Measurements from ENCODE around the gene CYTH1.

Gene CYTH1

DNA sequence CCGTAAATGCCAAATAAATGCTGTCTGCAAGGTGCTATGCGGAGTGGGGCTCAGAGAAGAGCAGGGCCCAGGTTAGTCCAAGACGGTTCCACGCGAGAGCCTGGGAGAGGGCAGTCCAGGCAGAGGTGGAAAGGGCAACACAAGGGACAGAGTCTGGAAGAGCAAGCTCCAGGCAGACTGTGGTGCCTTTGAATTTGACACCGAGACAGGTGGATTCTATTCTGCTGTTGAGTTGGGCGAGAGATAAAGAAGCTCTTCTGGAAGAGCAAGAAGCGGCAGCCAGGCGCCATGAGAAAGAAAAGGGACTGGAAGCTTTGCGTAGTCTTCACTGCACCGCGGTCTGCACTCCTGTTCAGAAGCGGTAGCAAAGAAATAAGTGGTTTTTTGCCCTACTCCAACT lies 55.6 kb downstream of the CYTH1 start:
- Histone ChIP-seq H3K36me3 (ENCODE audit: control insufficient read depth in 2 of 2, insufficient read depth in 1 of 2, low read length in 2 of 2) (no peaks in the 10 kb centered on the region), H3K4me1 (ENCODE audit: control insufficient read depth, insufficient read depth, low read length) (peaks cover 25% of the 10 kb centered on the region), H3K9me3 (ENCODE audit: control insufficient read depth, insufficient read depth, low read depth, low read length) (no peaks in the 10 kb centered on the region), H3K4me3 (ENCODE audit: low read depth, low read length) (no peak overlapping the region), H3K27ac (ENCODE audit: extremely low read depth, low read depth, low read length) (no peak overlapping the region)
- ChIA-PET POLR2A (interaction anchor here (1.0 kb wide), 1 partner anchor 10 kb away, joined by 5 read pairs; no protein-coding TSS in a partner anchor), CTCF (interaction anchor here (1.3 to 1.8 kb wide), 3 partner anchors 8 to 18 kb away, joined by 4 to 9 read pairs (median 4); no protein-coding TSS in a partner anchor)
- TF ChIP-seq OSR2 (tag by site-specific recombination; IDR thresholded peaks at IDR 0.05) (peak; percentile 32; the same call in 1 of the 2 replicates), ZNF324 (tag by site-specific recombination; IDR thresholded peaks at IDR 0.05) (no peak)
- TF ChIP-seq, protein P1, sequence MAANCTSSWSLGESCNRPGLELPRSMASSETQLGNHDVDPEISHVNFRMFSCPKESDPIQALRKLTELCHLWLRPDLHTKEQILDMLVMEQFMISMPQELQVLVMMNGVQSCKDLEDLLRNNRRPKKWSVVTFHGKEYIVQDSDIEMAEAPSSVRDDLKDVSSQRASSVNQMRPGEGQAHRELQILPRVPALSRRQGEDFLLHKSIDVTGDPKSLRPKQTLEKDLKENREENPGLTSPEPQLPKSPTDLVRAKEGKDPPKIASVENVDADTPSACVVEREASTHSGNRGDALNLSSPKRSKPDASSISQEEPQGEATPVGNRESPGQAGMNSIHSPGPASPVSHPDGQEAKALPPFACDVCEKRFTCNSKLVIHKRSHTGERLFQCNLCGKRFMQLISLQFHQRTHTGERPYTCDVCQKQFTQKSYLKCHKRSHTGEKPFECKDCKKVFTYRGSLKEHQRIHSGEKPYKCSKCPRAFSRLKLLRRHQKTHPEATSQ (tag by site-specific recombination; IDR thresholded peaks at IDR 0.05): no peak

DNA sequence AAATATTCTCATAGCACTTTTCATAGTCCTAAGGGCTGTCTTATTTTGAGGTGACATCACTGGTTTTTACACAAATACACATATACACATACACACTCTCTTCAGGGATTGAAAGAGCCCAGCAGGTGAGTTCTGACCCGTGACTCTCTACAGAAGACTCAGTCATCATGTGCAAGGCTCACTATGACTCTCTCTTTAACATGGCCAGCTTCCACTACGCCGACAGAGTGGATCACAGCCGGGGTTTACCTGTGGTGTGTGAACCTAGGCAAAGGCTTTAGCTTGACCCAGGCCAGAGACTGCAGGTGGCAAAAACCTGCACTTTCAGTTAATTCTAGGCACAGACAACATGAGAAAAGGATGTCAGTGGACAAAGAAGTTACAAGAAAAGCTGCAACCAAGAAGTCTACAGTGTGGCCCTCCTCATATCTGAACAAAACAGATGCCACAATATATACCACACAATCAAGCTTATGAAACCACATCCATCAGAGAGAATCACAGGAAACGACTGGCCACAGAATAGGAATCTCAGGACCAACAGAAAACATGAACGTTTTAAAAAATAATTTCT lies 56.5 kb downstream of the CYTH1 start:
- CTCF ChIA-PET: interaction anchor here (0.6 to 1.8 kb wide), 8 partner anchors 9 to 311 kb away, joined by 3 to 9 read pairs (median 4); partner anchors contain the start of gene LGALS3BP
- H3K4me1 ChIP-seq (ENCODE audit: control insufficient read depth, insufficient read depth, low read length): peaks cover 25% of the 10 kb centered on the region
- H3K36me3 ChIP-seq (ENCODE audit: control insufficient read depth in 2 of 2, insufficient read depth in 1 of 2, low read length in 2 of 2): no peaks in the 10 kb centered on the region
- no peak for TF ChIP-seq ZNF792 (tag by site-specific recombination; IDR thresholded peaks at IDR 0.05)
- TF ChIP-seq, protein P2, sequence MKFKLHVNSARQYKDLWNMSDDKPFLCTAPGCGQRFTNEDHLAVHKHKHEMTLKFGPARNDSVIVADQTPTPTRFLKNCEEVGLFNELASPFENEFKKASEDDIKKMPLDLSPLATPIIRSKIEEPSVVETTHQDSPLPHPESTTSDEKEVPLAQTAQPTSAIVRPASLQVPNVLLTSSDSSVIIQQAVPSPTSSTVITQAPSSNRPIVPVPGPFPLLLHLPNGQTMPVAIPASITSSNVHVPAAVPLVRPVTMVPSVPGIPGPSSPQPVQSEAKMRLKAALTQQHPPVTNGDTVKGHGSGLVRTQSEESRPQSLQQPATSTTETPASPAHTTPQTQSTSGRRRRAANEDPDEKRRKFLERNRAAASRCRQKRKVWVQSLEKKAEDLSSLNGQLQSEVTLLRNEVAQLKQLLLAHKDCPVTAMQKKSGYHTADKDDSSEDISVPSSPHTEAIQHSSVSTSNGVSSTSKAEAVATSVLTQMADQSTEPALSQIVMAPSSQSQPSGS (tag by site-specific recombination; IDR thresholded peaks at IDR 0.05; ENCODE audit: low read depth): peak; percentile 62
- POLR2A ChIA-PET: interaction anchor here (1.0 kb wide), 1 partner anchor 11 kb away, joined by 5 read pairs; no protein-coding TSS in a partner anchor
- H3K27ac ChIP-seq (ENCODE audit: extremely low read depth, low read depth, low read length): no peak overlapping the region
- no peaks in the 10 kb centered on the region for H3K9me3 ChIP-seq (ENCODE audit: control insufficient read depth, insufficient read depth, low read depth, low read length)
- H3K4me3 ChIP-seq (ENCODE audit: low read depth, low read length): no peak overlapping the region

DNA sequence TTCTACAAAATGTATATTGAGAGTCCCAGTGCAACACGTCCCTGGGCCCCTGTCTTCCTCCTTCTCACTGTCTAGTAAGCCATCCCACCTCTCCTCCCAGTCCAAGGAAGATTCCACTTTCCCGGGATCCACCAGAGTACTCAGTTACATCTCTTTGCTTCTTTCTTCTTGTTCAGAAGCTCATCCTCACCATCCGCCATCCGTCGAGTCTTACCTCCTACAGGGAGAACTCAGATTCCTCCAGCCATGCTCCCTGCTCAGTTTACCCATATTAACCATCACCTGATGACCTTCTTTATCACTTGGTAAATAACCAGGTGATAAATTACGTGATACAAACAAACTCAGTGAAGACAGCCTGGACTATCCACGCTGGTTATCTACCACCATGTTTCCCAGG lies 57.1 kb downstream of the CYTH1 start:
- H3K27ac ChIP-seq (ENCODE audit: extremely low read depth, low read depth, low read length): no peak overlapping the region
- H3K36me3 ChIP-seq (ENCODE audit: control insufficient read depth in 2 of 2, insufficient read depth in 1 of 2, low read length in 2 of 2): no peaks in the 10 kb centered on the region
- H3K4me1 ChIP-seq (ENCODE audit: control insufficient read depth, insufficient read depth, low read length): peaks cover 25% of the 10 kb centered on the region
- ChIA-PET CTCF (interaction anchor here (0.6 to 1.8 kb wide), 7 partner anchors 9 to 310 kb away, joined by 3 to 9 read pairs (median 4); no protein-coding TSS in a partner anchor), POLR2A (interaction anchor here (0.5 kb wide), 1 partner anchor 346 kb away, joined by 4 read pairs; no protein-coding TSS in a partner anchor)
- no peak overlapping the region for H3K4me3 ChIP-seq (ENCODE audit: low read depth, low read length)
- TF ChIP-seq ZBTB17 (tag by site-specific recombination; IDR thresholded peaks at IDR 0.05) (0 out of 2 replicates have a peak, but pooled peaks have one; percentile 15), ZNF10 (tag by site-specific recombination; IDR thresholded peaks at IDR 0.05) (no peak)
- TF ChIP-seq, protein P3, sequence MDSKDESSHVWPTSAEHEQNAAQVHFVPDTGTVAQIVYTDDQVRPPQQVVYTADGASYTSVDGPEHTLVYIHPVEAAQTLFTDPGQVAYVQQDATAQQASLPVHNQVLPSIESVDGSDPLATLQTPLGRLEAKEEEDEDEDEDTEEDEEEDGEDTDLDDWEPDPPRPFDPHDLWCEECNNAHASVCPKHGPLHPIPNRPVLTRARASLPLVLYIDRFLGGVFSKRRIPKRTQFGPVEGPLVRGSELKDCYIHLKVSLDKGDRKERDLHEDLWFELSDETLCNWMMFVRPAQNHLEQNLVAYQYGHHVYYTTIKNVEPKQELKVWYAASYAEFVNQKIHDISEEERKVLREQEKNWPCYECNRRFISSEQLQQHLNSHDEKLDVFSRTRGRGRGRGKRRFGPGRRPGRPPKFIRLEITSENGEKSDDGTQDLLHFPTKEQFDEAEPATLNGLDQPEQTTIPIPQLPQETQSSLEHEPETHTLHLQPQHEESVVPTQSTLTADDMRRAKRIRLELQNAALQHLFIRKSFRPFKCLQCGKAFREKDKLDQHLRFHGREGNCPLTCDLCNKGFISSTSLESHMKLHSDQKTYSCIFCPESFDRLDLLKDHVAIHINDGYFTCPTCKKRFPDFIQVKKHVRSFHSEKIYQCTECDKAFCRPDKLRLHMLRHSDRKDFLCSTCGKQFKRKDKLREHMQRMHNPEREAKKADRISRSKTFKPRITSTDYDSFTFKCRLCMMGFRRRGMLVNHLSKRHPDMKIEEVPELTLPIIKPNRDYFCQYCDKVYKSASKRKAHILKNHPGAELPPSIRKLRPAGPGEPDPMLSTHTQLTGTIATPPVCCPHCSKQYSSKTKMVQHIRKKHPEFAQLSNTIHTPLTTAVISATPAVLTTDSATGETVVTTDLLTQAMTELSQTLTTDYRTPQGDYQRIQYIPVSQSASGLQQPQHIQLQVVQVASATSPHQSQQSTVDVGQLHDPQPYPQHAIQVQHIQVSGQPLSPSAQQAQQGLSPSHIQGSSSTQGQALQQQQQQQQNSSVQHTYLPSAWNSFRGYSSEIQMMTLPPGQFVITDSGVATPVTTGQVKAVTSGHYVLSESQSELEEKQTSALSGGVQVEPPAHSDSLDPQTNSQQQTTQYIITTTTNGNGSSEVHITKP (tag by site-specific recombination; IDR thresholded peaks at IDR 0.05): peak; percentile 84; the same call in 1 of the 2 replicates
- H3K9me3 ChIP-seq (ENCODE audit: control insufficient read depth, insufficient read depth, low read depth, low read length): no peaks in the 10 kb centered on the region

DNA sequence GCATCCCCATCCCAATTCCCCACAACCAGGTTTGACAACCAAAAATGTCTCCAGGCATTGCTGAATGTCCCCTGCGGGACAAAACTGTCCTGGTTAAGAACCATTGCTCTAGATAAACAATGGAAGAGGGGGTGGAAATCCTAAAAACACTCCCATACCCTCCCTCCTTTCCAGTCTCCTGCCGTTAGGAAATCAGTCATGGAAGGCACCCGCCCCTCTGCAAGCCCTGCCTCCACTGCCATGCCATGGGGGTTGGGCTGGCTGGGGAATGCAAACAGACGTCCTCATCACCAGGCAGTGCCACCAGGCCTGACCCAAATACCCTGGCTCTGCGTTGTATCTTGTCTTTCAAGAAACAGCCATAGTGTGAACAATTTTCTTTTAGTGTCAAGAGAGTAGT lies 57.5 kb downstream of the CYTH1 start:
- no peak overlapping the region for H3K27ac ChIP-seq (ENCODE audit: extremely low read depth, low read depth, low read length)
- peaks cover 29% of the 10 kb centered on the region for H3K4me1 ChIP-seq (ENCODE audit: control insufficient read depth, insufficient read depth, low read length)
- CTCF ChIA-PET: interaction anchor here (0.8 to 1.8 kb wide), 4 partner anchors 16 to 74 kb away, joined by 3 to 9 read pairs (median 4); no protein-coding TSS in a partner anchor
- no peaks in the 10 kb centered on the region for H3K9me3 ChIP-seq (ENCODE audit: control insufficient read depth, insufficient read depth, low read depth, low read length)
- H3K4me3 ChIP-seq (ENCODE audit: low read depth, low read length): no peak overlapping the region
- H3K36me3 ChIP-seq (ENCODE audit: control insufficient read depth in 2 of 2, insufficient read depth in 1 of 2, low read length in 2 of 2): no peaks in the 10 kb centered on the region
- POLR2A ChIA-PET: interaction anchor here (0.5 to 1.0 kb wide), 2 partner anchors 12 to 345 kb away, joined by 3 to 4 read pairs; no protein-coding TSS in a partner anchor
- TF ChIP-seq ZNF585B (tag by site-specific recombination; IDR thresholded peaks at IDR 0.05) (no peak), GLI2 (tag by site-specific recombination; IDR thresholded peaks at IDR 0.05; ENCODE audit: borderline replicate concordance, low read depth) (no peak), ZBTB8A (tag by site-specific recombination; IDR thresholded peaks at IDR 0.05) (no peak), WT1 (tag by site-specific recombination; IDR thresholded peaks at IDR 0.05) (peak; percentile 65; the same call in 1 of the 2 replicates), SP7 (tag by site-specific recombination; IDR thresholded peaks at IDR 0.05) (no peak), ZNF248 (tag by site-specific recombination; IDR thresholded peaks at IDR 0.05) (no peak), ZNF670 (tag by site-specific recombination; IDR thresholded peaks at IDR 0.05; ENCODE audit: low read depth) (no peak), ZNF600 (tag by site-specific recombination; IDR thresholded peaks at IDR 0.05) (no peak), ZEB2 (tag by site-specific recombination; IDR thresholded peaks at IDR 0.05) (no peak), GLIS1 (tag by site-specific recombination; IDR thresholded peaks at IDR 0.05) (no peak), ZNF133 (tag by site-specific recombination; IDR thresholded peaks at IDR 0.05) (no peak)

All from HEK293 (cell line).